ENCODE data around the gene FERMT3.
A peak's percentile ranks its signal among the peaks of the same experiment; 100 is the strongest.

The FERMT3 gene

GRCh38 chr11:64220271-64220670 lies 13.8 kb downstream of the FERMT3 start:
- H3K4me1 Mint-ChIP-seq (ENCODE audit: low read depth) = peaks cover 34% of the 10 kb centered on the region
- H3K36me3 Mint-ChIP-seq (ENCODE audit: low read depth) = peaks cover 98% of the 10 kb centered on the region
- intact Hi-C loops (cut with micrococcal nuclease) = no loop called here
- no peak overlapping the region for H3K27ac Mint-ChIP-seq
- H3K9me3 Mint-ChIP-seq = no peaks in the 10 kb centered on the region
- no peaks in the 10 kb centered on the region for H3K27me3 Mint-ChIP-seq
- no peak overlapping the region for H3K4me3 Mint-ChIP-seq

- Mint-ChIP-seq H3K36me3 (ENCODE audit: low read depth) (peaks cover 93% of the 10 kb centered on the region), H3K27ac (no peak overlapping the region), H3K4me1 (ENCODE audit: low read depth) (peaks cover 37% of the 10 kb centered on the region), H3K9me3 (no peaks in the 10 kb centered on the region), H3K27me3 (no peaks in the 10 kb centered on the region), H3K4me3 (no peak overlapping the region)
- intact Hi-C loops (cut with micrococcal nuclease) = no loop called here
Observed at GRCh38 chr11:64220798-64221197, 14.3 kb downstream of the FERMT3 start.

GRCh38 chr11:64222651-64223000 lies 16.1 kb downstream of the FERMT3 start:
- Mint-ChIP-seq H3K27ac (no peak overlapping the region), H3K36me3 (ENCODE audit: low read depth) (peaks cover 74% of the 10 kb centered on the region)

GRCh38 chr11:64223001-64223651 lies 16.6 kb downstream of the FERMT3 start:
- H3K27me3 Mint-ChIP-seq = no peaks in the 10 kb centered on the region
- intact Hi-C loops (cut with micrococcal nuclease) = no loop called here
- no peaks in the 10 kb centered on the region for H3K9me3 Mint-ChIP-seq
- H3K27ac Mint-ChIP-seq = no peak overlapping the region
- peaks cover 53% of the 10 kb centered on the region for H3K4me1 Mint-ChIP-seq (ENCODE audit: low read depth)
- no peak overlapping the region for H3K4me3 Mint-ChIP-seq
- peaks cover 69% of the 10 kb centered on the region for H3K36me3 Mint-ChIP-seq (ENCODE audit: low read depth)

More at GRCh38 chr11:64222651-64223000, 16.1 kb downstream of the FERMT3 start:
- intact Hi-C loops (cut with micrococcal nuclease) = no loop called here
- no peaks in the 10 kb centered on the region for H3K27me3 Mint-ChIP-seq
- no peak overlapping the region for H3K4me3 Mint-ChIP-seq
- H3K4me1 Mint-ChIP-seq (ENCODE audit: low read depth) = peaks cover 48% of the 10 kb centered on the region
- no peaks in the 10 kb centered on the region for H3K9me3 Mint-ChIP-seq

- Mint-ChIP-seq H3K4me1 (ENCODE audit: low read depth) (peaks cover 56% of the 10 kb centered on the region), H3K27me3 (no peaks in the 10 kb centered on the region), H3K27ac (peak overlapping the region; percentile 92), H3K9me3 (no peaks in the 10 kb centered on the region), H3K36me3 (ENCODE audit: low read depth) (peaks cover 63% of the 10 kb centered on the region), H3K4me3 (no peak overlapping the region)
- intact Hi-C loops (cut with micrococcal nuclease) = no loop called here
Observed at GRCh38 chr11:64224151-64224890, 17.8 kb downstream of the FERMT3 start.

- Mint-ChIP-seq H3K4me1 (ENCODE audit: low read depth) (peaks cover 63% of the 10 kb centered on the region), H3K27ac (peak overlapping the region; percentile 92), H3K27me3 (no peaks in the 10 kb centered on the region), H3K36me3 (ENCODE audit: low read depth) (peaks cover 63% of the 10 kb centered on the region), H3K4me3 (peak overlapping the region; percentile 85), H3K9me3 (no peaks in the 10 kb centered on the region)
- intact Hi-C loops (cut with micrococcal nuclease) = no loop called here
Observed at GRCh38 chr11:64224891-64225607, 18.5 kb downstream of the FERMT3 start.

- Mint-ChIP-seq H3K27me3 (no peaks in the 10 kb centered on the region), H3K4me1 (ENCODE audit: low read depth) (peaks cover 61% of the 10 kb centered on the region), H3K4me3 (peak within 1 kb of the TSS; percentile 85), H3K36me3 (ENCODE audit: low read depth) (peaks cover 62% of the 10 kb centered on the region), H3K27ac (peak within 1 kb of the TSS; percentile 92), H3K9me3 (no peaks in the 10 kb centered on the region)
- intact Hi-C loops (cut with micrococcal nuclease) = loop anchor here (1.0 kb wide), 1 partner anchor 14 kb away; no protein-coding TSS in a partner anchor
Observed at GRCh38 chr11:64225608-64226506, 19.3 kb downstream of the FERMT3 start, which contains the start of the genes NUDT22 and TRPT1. Gene NUDT22, plus strand, starts transcription at chr11:64226274. Its CDS starts 379 bp downstream, at chr11:64226653. Gene TRPT1, minus strand, starts transcription at chr11:64226186. Its CDS starts 326 bp downstream, at chr11:64225860.

- H3K4me1 Mint-ChIP-seq (ENCODE audit: low read depth) = peaks cover 68% of the 10 kb centered on the region
Observed at GRCh38 chr11:64226507-64227051, 20.1 kb downstream of the FERMT3 start.

GRCh38 chr11:64227405-64227956 lies 21.0 kb downstream of the FERMT3 start:
- H3K36me3 Mint-ChIP-seq (ENCODE audit: low read depth) = peaks cover 55% of the 10 kb centered on the region

More at GRCh38 chr11:64226507-64227051, 20.1 kb downstream of the FERMT3 start:
- Mint-ChIP-seq H3K36me3 (ENCODE audit: low read depth) (peaks cover 55% of the 10 kb centered on the region), H3K9me3 (no peaks in the 10 kb centered on the region), H3K27me3 (no peaks in the 10 kb centered on the region), H3K4me3 (peak overlapping the region; percentile 85), H3K27ac (peak overlapping the region; percentile 92)
- intact Hi-C loops (cut with micrococcal nuclease) = loop anchor here (1.0 kb wide), 1 partner anchor 14 kb away; no protein-coding TSS in a partner anchor

GRCh38 chr11:64229090-64229743 lies 22.7 kb downstream of the FERMT3 start:
- Mint-ChIP-seq H3K36me3 (ENCODE audit: low read depth) (peaks cover 41% of the 10 kb centered on the region), H3K27me3 (no peaks in the 10 kb centered on the region), H3K9me3 (no peaks in the 10 kb centered on the region), H3K27ac (peak overlapping the region; percentile 92), H3K4me1 (ENCODE audit: low read depth) (peaks cover 82% of the 10 kb centered on the region), H3K4me3 (peak overlapping the region; percentile 93)
- intact Hi-C loops (cut with micrococcal nuclease) = no loop called here

More at GRCh38 chr11:64227405-64227956, 21.0 kb downstream of the FERMT3 start:
- intact Hi-C loops (cut with micrococcal nuclease) = no loop called here
- Mint-ChIP-seq H3K27me3 (no peaks in the 10 kb centered on the region), H3K4me3 (peak overlapping the region; percentile 85), H3K9me3 (no peaks in the 10 kb centered on the region), H3K4me1 (ENCODE audit: low read depth) (peaks cover 77% of the 10 kb centered on the region), H3K27ac (peak overlapping the region; percentile 92)

- Mint-ChIP-seq H3K36me3 (ENCODE audit: low read depth) (peaks cover 36% of the 10 kb centered on the region), H3K27me3 (no peaks in the 10 kb centered on the region)
Observed at GRCh38 chr11:64229744-64230170, 23.2 kb downstream of the FERMT3 start.

More at GRCh38 chr11:64229744-64230170, 23.2 kb downstream of the FERMT3 start:
- H3K4me3 Mint-ChIP-seq = peak overlapping the region; percentile 93
- H3K9me3 Mint-ChIP-seq = no peaks in the 10 kb centered on the region
- H3K27ac Mint-ChIP-seq = peak overlapping the region; percentile 92
- H3K4me1 Mint-ChIP-seq (ENCODE audit: low read depth) = peaks cover 76% of the 10 kb centered on the region
- intact Hi-C loops (cut with micrococcal nuclease) = loop anchor here (2.0 kb wide), 1 partner anchor 17 kb away; the partner anchor contains the start of gene PPP1R14B
